GM19463 (cell line): Measurements from ENCODE around the gene NTMT2.
"Not testable (repeated sequence)": the region's sequence is repeated elsewhere in the genome, so short reads cannot be mapped to it uniquely, and the experiment has no call there.

Experiments
- ATAC-seq: cut with Tn5 transposase; IDR thresholded peaks from one replicate; pipeline ENCODE4 v1.9.1; 2021; ENCODE audit warnings: mild to moderate bottlenecking, moderate library complexity; ENCODE audit not compliant: unreplicated experiment

NTMT2 gene

GRCh38 chr1:170145770-170146676 is at the start of gene NTMT2:
Gene NTMT2, plus strand, starts transcription at chr1:170145959. Its CDS starts 149 bp downstream, at chr1:170146108.
- no peak for ATAC-seq

- ATAC-seq, result no peak
Observed at GRCh38 chr1:170095976-170096748, 49.6 kb upstream of the NTMT2 start.

- no peak for ATAC-seq
Observed at GRCh38 chr1:170096806-170097340, 48.9 kb upstream of the NTMT2 start.

- no peak for ATAC-seq
Observed at GRCh38 chr1:170097449-170097948, 48.3 kb upstream of the NTMT2 start.

- not testable (repeated sequence) for ATAC-seq
Observed at GRCh38 chr1:170113140-170113539, 32.6 kb upstream of the NTMT2 start.

- no peak for ATAC-seq
Observed at GRCh38 chr1:170114906-170115305, 30.9 kb upstream of the NTMT2 start.

GRCh38 chr1:170122366-170122765 is 23.4 kb upstream of the NTMT2 start:
- ATAC-seq, result no peak

GRCh38 chr1:170125269-170125668 is 20.5 kb upstream of the NTMT2 start:
- no peak for ATAC-seq

GRCh38 chr1:170126696-170127095 is 19.1 kb upstream of the NTMT2 start:
- peak; percentile 99 for ATAC-seq

- no peak for ATAC-seq
Observed at GRCh38 chr1:170131450-170131849, 14.3 kb upstream of the NTMT2 start.

GRCh38 chr1:170131984-170132383 is 13.8 kb upstream of the NTMT2 start:
- no peak for ATAC-seq

- ATAC-seq, result no peak
Observed at GRCh38 chr1:170133766-170134495, 11.8 kb upstream of the NTMT2 start.

- no peak for ATAC-seq
Observed at GRCh38 chr1:170134521-170134920, 11.2 kb upstream of the NTMT2 start.

- ATAC-seq, result no peak
Observed at GRCh38 chr1:170140371-170140770, 5.4 kb upstream of the NTMT2 start.

GRCh38 chr1:170145061-170145460 is 698 bp upstream of the NTMT2 start:
- no peak for ATAC-seq

GRCh38 chr1:170146720-170147263 is 1.0 kb downstream of the NTMT2 start:
- ATAC-seq, result no peak

GRCh38 chr1:170149241-170149640 is 3.5 kb downstream of the NTMT2 start:
- ATAC-seq, result no peak

GRCh38 chr1:170150016-170150415 is 4.3 kb downstream of the NTMT2 start:
- no peak for ATAC-seq

- no peak for ATAC-seq
Observed at GRCh38 chr1:170150921-170151320, 5.2 kb downstream of the NTMT2 start.

GRCh38 chr1:170153417-170153816 is 7.7 kb downstream of the NTMT2 start:
- no peak for ATAC-seq
